Left lung (tissue), 10 donors: Measurements from ENCODE around the gene SRPK3. TPM values are rescaled to one million over a fixed set of nuclear protein-coding genes. Genes with fewer than 3 reads are reported as not detected.

ENCODE experiments used
- ATAC-seq: fragments of 200-7000 bp; cut with Tn5 transposase; one replicate; pipeline ENCODE4 v1.9.1; 2020; ENCODE audit warnings: moderate library complexity
- DNase-seq, 4 donors: peaks; one replicate each; pipeline ENCODE4 v3.0.0-alpha.2; 2013 to 2020
- H3K27ac ChIP-seq, 2 donors: fragments of 200-600 bp; sonication (generic) in 1 of 2; one replicate each; pipeline versions ENCODE4 v1.5.0 to v1.8.0; 2020 to 2021
- H3K27me3 ChIP-seq, 2 donors: fragments of 200-600 bp; sonication (generic) in 1 of 2; one replicate each; pipeline versions ENCODE4 v1.5.0 to v1.8.0; 2020 to 2021
- H3K36me3 ChIP-seq, 2 donors: fragments of 200-600 bp; sonication (generic) in 1 of 2; one replicate each; pipeline versions ENCODE4 v1.5.0 to v1.8.0; 2020 to 2021
- H3K4me1 ChIP-seq, 2 donors: fragments of 200-600 bp; one replicate each; pipeline ENCODE4 v1.8.0; 2021
- H3K4me3 ChIP-seq, 2 donors: fragments of 200-600 bp; sonication (generic) in 1 of 2; one replicate each; pipeline versions ENCODE4 v1.5.0 to v1.8.0; 2020 to 2021; ENCODE audit warnings: mild to moderate bottlenecking in 1 of 2
- H3K9me3 ChIP-seq, 2 donors: fragments of 200-600 bp; sonication (generic) in 1 of 2; one replicate each; pipeline versions ENCODE4 v1.5.0 to v1.8.0; 2020 to 2021
- intact Hi-C, 2 donors: fragments of 100-400 bp; cut with DNase I; formaldehyde crosslinking; loops; one replicate each; pipeline versions ENCODE4 v1.11.2 to v1.14.2; 2022
- polyA plus RNA-seq, 6 donors: library from polyadenylated mRNA; unstranded; fragments of 120-200 nt; gene quantifications; one replicate each; pipeline ENCODE4 v1.2.1, GENCODE V29; 2013; ENCODE audit not compliant: insufficient read length in 6 of 6
- total RNA-seq, 2 donors: library from RNA; stranded (reverse); fragmentation: NEBNext Ultra II Directional; extraction: Animal tissue kit (Norgen Biotek cat#: 25700); gene quantifications; one replicate each; pipeline ENCODE4 v1.2.1, GENCODE V29; 2021
- TF ChIP-seq, protein P1 (sequence below), 2 donors: fragments of 200-600 bp; sonication (generic) in 1 of 2; IDR thresholded peaks; one replicate each; pipeline versions ENCODE4 v1.5.0 to v1.8.0; 2021; ENCODE audit warnings: antibody characterized with exemption in 2 of 2
- donor health status: DM: no; HTN: yes; CAD: no.
- donor health status: DM: no; HTN: no; CAD: no.

Gene SRPK3
- total and polyA plus RNA-seq, 8 donors: 0.55 to 1.7 (median 0.88) TPM

DNA sequence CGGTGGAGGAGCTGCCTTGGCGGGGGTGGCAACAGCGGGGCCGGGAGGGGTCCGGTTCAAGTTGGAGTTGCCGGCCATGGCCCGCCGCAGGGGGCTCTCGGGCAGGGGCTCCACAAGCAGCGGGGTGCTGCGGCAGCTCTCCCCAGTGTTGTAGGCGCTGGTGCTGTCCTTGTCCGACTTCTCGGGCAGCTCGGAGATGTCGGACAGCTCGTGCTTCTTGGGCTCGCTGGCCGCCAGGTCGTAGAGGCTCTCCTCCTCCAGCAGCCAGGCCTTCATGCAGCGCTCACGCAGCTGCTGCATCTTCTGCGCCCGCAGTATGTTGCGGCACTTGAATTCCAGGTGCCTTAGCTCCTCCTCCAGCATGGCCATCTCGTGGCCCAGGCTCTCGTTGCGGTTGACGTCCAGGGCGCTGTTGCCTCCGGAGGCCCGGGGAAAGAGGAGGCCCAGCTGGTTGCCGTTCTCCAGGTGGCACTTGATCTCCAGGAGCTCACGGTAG lies 23.3 kb downstream of the SRPK3 start:
- H3K9me3 ChIP-seq: no peaks in the 10 kb centered on the region
- no peaks in the 10 kb centered on the region for H3K27me3 ChIP-seq
- H3K36me3 ChIP-seq: peaks cover 0 to 4% of the 10 kb centered on the region in 2 donors
- intact Hi-C loops: no loop called here
- no peak overlapping the region for H3K27ac ChIP-seq
- H3K4me3 ChIP-seq: no peak overlapping the region
- TF ChIP-seq, protein P1, sequence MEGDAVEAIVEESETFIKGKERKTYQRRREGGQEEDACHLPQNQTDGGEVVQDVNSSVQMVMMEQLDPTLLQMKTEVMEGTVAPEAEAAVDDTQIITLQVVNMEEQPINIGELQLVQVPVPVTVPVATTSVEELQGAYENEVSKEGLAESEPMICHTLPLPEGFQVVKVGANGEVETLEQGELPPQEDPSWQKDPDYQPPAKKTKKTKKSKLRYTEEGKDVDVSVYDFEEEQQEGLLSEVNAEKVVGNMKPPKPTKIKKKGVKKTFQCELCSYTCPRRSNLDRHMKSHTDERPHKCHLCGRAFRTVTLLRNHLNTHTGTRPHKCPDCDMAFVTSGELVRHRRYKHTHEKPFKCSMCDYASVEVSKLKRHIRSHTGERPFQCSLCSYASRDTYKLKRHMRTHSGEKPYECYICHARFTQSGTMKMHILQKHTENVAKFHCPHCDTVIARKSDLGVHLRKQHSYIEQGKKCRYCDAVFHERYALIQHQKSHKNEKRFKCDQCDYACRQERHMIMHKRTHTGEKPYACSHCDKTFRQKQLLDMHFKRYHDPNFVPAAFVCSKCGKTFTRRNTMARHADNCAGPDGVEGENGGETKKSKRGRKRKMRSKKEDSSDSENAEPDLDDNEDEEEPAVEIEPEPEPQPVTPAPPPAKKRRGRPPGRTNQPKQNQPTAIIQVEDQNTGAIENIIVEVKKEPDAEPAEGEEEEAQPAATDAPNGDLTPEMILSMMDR (IDR thresholded peaks at IDR 0.05): no peak
- H3K4me1 ChIP-seq: no peaks in the 10 kb centered on the region
- ATAC-seq (no peak), DNase-seq (no peak)

DNA sequence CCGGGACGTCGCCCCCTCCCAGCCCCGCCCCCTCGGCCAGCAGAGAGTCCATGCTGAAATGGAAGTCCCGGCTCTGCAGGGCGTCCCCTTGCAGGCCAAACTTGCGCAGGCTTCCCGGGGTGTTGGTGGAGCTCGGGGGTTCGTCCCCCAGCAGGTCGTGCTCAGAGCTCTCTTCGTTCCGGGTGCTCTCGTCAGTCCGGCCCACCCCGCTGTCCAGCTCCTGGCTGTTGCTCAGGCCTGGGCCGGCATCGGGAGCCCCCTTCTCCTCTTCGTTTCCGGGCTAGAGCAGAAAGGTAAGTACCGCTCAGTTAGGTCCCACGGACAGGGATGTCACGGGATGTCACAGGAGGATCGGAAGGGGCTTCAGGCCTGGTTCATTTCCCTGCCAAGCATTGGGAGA lies 23.8 kb downstream of the SRPK3 start:
- no peak overlapping the region for H3K27ac ChIP-seq
- no peak overlapping the region for H3K4me3 ChIP-seq
- no peaks in the 10 kb centered on the region for H3K9me3 ChIP-seq
- ATAC-seq: no peak
- no peaks in the 10 kb centered on the region for H3K36me3 ChIP-seq
- no peaks in the 10 kb centered on the region for H3K4me1 ChIP-seq
- TF ChIP-seq, protein P1 (IDR thresholded peaks at IDR 0.05): no peak
- no peak for DNase-seq
- intact Hi-C loops: no loop called here
- H3K27me3 ChIP-seq: no peaks in the 10 kb centered on the region

DNA sequence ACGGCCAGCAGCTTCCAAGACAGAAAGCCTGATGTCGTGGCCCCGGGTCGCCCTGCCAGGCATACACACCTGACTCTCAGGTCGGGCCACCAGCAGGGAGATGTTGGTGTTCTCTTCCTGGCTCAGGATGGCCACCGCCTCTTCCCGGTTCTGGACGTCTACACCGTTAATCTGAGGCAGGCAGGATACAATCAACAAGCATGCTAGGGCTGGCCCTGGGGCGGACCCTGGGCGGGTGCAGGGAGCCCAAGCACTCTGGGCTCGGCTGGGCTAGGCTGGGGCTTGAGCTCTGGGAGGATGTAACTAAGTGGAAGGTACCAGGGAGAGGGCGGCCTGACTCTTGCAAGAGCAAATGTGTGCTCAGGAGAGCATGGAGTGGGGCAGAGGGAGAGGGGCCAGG lies 24.6 kb downstream of the SRPK3 start:
- Histone ChIP-seq H3K4me3 (no peak overlapping the region), H3K36me3 (no peaks in the 10 kb centered on the region), H3K27me3 (no peaks in the 10 kb centered on the region), H3K4me1 (no peaks in the 10 kb centered on the region), H3K9me3 (no peaks in the 10 kb centered on the region), H3K27ac (no peak overlapping the region)
- intact Hi-C loops: no loop called here
- ATAC-seq (no peak), DNase-seq (no peak)
- TF ChIP-seq, protein P1 (IDR thresholded peaks at IDR 0.05): no peak

DNA sequence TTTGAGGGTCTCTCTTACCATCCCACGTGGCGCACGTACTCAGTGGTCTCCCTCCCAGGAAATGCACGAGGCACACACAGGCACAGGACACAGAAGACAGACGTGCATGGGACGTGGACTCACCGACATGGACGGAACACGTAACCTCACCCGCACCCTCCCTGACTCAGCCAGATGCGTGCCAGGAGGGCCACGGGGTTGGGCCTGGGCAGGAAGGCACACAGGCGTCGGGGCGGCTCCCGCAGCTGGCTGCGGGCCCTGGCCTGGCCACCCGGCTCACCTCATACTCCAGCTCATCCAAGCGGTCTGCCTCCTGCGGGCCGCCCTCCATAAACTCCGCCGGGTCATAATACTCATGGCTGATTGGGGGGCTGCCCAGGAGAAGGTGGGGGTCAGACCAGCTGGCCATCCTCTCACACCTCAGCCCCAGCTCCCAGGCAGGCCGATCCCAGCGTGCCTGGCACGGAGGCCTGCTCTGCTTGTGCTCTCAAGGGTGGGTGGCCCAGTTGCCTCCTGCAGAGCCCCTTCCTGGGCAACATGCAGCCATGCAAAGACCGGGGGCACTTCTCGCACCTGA lies 26.2 kb downstream of the SRPK3 start:
- ATAC-seq (no peak), DNase-seq (no peak)
- intact Hi-C loops: no loop called here

DNA sequence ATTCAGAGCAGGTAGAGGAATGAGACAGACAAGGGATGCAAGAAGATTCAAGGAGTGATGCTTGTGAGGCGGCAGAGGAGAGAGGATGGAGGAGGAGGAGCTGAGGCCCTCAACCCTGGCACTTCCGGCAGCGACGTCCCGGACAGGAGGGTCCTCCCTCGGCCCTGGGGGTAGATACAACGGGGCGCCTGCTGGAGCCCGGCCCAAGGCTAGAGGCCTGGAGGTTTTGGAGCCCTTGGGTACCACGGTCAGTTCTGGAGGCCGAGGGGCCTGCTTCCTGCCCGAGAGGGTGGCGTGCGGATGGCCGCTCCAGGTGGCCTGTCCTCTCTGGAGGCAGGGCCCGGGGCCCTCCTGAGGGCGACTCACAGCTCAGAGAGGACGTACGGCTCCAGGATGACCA lies 27.1 kb downstream of the SRPK3 start:
- intact Hi-C loops: no loop called here
- DNase-seq (no peak), ATAC-seq (no peak)
- no peaks in the 10 kb centered on the region for H3K4me1 ChIP-seq
- H3K9me3 ChIP-seq: no peaks in the 10 kb centered on the region
- TF ChIP-seq, protein P1 (IDR thresholded peaks at IDR 0.05): no peak
- no peaks in the 10 kb centered on the region for H3K36me3 ChIP-seq
- H3K4me3 ChIP-seq: no peak overlapping the region
- peaks cover 0 to 3% of the 10 kb centered on the region in 2 donors for H3K27me3 ChIP-seq
- no peak overlapping the region for H3K27ac ChIP-seq

More for the DNA sequence above, 26.2 kb downstream of the SRPK3 start:
- H3K36me3 ChIP-seq: no peaks in the 10 kb centered on the region
- H3K4me1 ChIP-seq: no peaks in the 10 kb centered on the region
- no peaks in the 10 kb centered on the region for H3K27me3 ChIP-seq
- H3K4me3 ChIP-seq: no peak overlapping the region
- TF ChIP-seq, protein P1 (IDR thresholded peaks at IDR 0.05): no peak
- no peak overlapping the region for H3K27ac ChIP-seq
- H3K9me3 ChIP-seq: no peaks in the 10 kb centered on the region
